HEK293T (cell line): Measurements from ENCODE around the gene YTHDF2.

Source experiments
- ARNT ChIP-seq: fragments of 450-650 bp; IDR thresholded peaks from 2 replicates; pipeline ENCODE4 v1.6.1; 2017; ENCODE audit warnings: mild to moderate bottlenecking
- BHLHE40 ChIP-seq: fragments of 450-650 bp; IDR thresholded peaks from 2 replicates; pipeline ENCODE4 v1.6.1; 2016; ENCODE audit warnings: mild to moderate bottlenecking, moderate library complexity, borderline replicate concordance
- CTBP1 ChIP-seq: fragments of 450-650 bp; IDR thresholded peaks from 2 replicates; pipeline ENCODE4 v1.6.1; 2016; ENCODE audit warnings: borderline replicate concordance
- ELF4 ChIP-seq: fragments of 450-650 bp; IDR thresholded peaks from 2 replicates; pipeline ENCODE4 v1.6.1; 2017; ENCODE audit warnings: antibody characterized with exemption
- FOXA1 ChIP-seq: fragments of 450-650 bp; IDR thresholded peaks from 2 replicates; pipeline ENCODE4 v1.6.1; 2016; ENCODE audit warnings: mild to moderate bottlenecking
- FOXM1 ChIP-seq: fragments of 450-650 bp; IDR thresholded peaks from 2 replicates; pipeline ENCODE4 v1.6.1; 2017; ENCODE audit warnings: mild to moderate bottlenecking, borderline replicate concordance
- L3MBTL2 ChIP-seq: fragments of 450-650 bp; conservative IDR thresholded peaks from 2 replicates; pipeline ENCODE4 v1.6.1; 2016; ENCODE audit warnings: mild to moderate bottlenecking
- NFRKB ChIP-seq: fragments of 450-650 bp; IDR thresholded peaks from 2 replicates; pipeline ENCODE4 v1.6.1; 2016; ENCODE audit warnings: mild to moderate bottlenecking, moderate library complexity
- SP1 ChIP-seq: fragments of 450-650 bp; IDR thresholded peaks from 2 replicates; pipeline ENCODE4 v1.6.1; 2017
- SUZ12 ChIP-seq: fragments of 450-650 bp; IDR thresholded peaks from 2 replicates; pipeline ENCODE4 v1.6.1; 2016; ENCODE audit warnings: mild to moderate bottlenecking
- TARDBP ChIP-seq: fragments of 450-650 bp; IDR thresholded peaks from 2 replicates; pipeline ENCODE4 v1.6.1; 2016
- ZNF384 ChIP-seq: fragments of 450-650 bp; IDR thresholded peaks from 2 replicates; pipeline ENCODE4 v1.6.1; 2016
- TF ChIP-seq, protein P1 (sequence below): fragments of 450-650 bp; IDR thresholded peaks from 2 replicates; pipeline ENCODE4 v1.6.1; 2016

DNA sequence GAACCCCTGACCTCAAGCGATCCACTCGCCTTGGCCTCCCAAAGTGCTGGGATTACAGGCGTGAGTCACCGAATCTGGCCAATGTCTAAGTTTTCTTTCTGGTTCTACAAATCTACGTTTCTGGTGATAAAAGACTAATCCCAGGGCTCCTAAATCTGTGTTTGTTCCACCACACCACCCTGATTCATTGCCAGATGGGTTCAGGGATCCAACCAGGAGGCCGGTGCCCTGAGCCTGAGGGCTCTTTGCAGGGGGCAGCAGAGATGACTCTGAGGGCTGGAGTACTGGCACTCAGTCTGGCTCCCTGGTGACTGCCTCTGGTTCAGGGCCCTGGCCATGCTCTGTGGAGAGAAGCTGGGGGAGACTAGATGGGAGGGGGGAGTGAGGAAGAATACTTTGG lies 64.7 kb downstream of the YTHDF2 start:
- TF ChIP-seq ELF4: no peak
- no peak for TF ChIP-seq TARDBP
- no peak for TF ChIP-seq SP1
- no peak for TF ChIP-seq SUZ12
- no peak for TF ChIP-seq BHLHE40
- TF ChIP-seq FOXM1: no peak
- no peak for TF ChIP-seq NFRKB
- no peak for TF ChIP-seq L3MBTL2
- no peak for TF ChIP-seq FOXA1
- TF ChIP-seq ZNF384: no peak
- TF ChIP-seq ARNT: no peak
- TF ChIP-seq, protein P1, sequence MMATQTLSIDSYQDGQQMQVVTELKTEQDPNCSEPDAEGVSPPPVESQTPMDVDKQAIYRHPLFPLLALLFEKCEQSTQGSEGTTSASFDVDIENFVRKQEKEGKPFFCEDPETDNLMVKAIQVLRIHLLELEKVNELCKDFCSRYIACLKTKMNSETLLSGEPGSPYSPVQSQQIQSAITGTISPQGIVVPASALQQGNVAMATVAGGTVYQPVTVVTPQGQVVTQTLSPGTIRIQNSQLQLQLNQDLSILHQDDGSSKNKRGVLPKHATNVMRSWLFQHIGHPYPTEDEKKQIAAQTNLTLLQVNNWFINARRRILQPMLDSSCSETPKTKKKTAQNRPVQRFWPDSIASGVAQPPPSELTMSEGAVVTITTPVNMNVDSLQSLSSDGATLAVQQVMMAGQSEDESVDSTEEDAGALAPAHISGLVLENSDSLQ: no peak
- no peak for TF ChIP-seq CTBP1
